Body of pancreas (tissue), 4 donors: ENCODE data around the gene SYPL1. TPM values are rescaled to one million over a fixed set of nuclear protein-coding genes. Genes with fewer than 3 reads are reported as not detected.

Experiments used
- ATAC-seq: fragments of 150-250 bp; one replicate; pipeline ENCODE4 v1.9.1; 2016
- DNase-seq, 4 donors: peaks; one replicate each; pipeline ENCODE4 v3.0.0-alpha.2; 2019
- H3K27ac ChIP-seq, 4 donors: fragments of 200-600 bp; sonication (generic); 1 replicate in 3 of 4; 2 replicates in 1 of 4; pipeline versions ENCODE4 v1.5.1 to v1.6.1; 2016 to 2019; ENCODE audit warnings: mild to moderate bottlenecking in 1 of 4, mixed read lengths in 1 of 4, moderate library complexity in 1 of 4
- H3K27me3 ChIP-seq, 2 donors: fragments of 200-600 bp; sonication (generic); one replicate each; pipeline ENCODE4 v1.6.0; 2016; ENCODE audit warnings: mild to moderate bottlenecking in 1 of 2
- H3K36me3 ChIP-seq, 2 donors: fragments of 200-600 bp; sonication (generic); replicated peaks in 1 of 2; 2 replicates each; pipeline ENCODE4 v1.5.1; 2016; ENCODE audit warnings: low read depth in 2 of 2; ENCODE audit not compliant: insufficient read depth in 1 of 2
- H3K4me1 ChIP-seq: fragments of 200-600 bp; sonication (generic); one replicate; pipeline ENCODE4 v1.6.0; 2016
- H3K4me3 ChIP-seq, 2 donors: fragments of 200-600 bp; sonication (generic); 1 replicate in 1 of 2; 2 replicates in 1 of 2; pipeline ENCODE4 v1.5.1; 2016 to 2019
- H3K9me3 ChIP-seq, 3 donors: fragments of 200-600 bp; sonication (generic); 1 replicate in 2 of 3; 2 replicates in 1 of 3; pipeline ENCODE4 v1.5.1; 2016
- POLR2A ChIP-seq, 3 donors: fragments of 450-650 bp; IDR thresholded peaks; one replicate each; pipeline ENCODE4 v1.6.1; 2016; ENCODE audit warnings: antibody characterized with exemption in 3 of 3, mild to moderate bottlenecking in 2 of 3
- WGBS, 2 donors: methylation state at CpG; one replicate each; pipeline ENCODE4 v1.1.5; 2017; 5-methylcytosine and 5-hydroxymethylcytosine counted together
- intact Hi-C: fragments of 100-400 bp; cut with DNase I; formaldehyde crosslinking; loops from one replicate; pipeline ENCODE4 v1.15.1; 2023
- total RNA-seq, 2 donors: library from RNA; depleted of rRNA; stranded (reverse); fragments of >200 nt; gene quantifications; one replicate each; pipeline ENCODE4 v1.1.0, GENCODE V29; 2016
- TF ChIP-seq, protein P1 (sequence below), 7 experiments: fragments of 450-650 bp in 4 of 7; fragments of 200-600 bp in 3 of 7; sonication (generic) in 3 of 7; IDR thresholded peaks; one replicate each; pipeline ENCODE4 v1.5.1; 2016 to 2019; ENCODE audit warnings: antibody characterized with exemption in 7 of 7

SYPL1 gene
- total RNA-seq, 2 donors from 2014 or later, result 35.6 to 44.1 TPM

- Histone ChIP-seq H3K27ac (no peak overlapping the region), H3K27me3 (no peaks in the 10 kb centered on the region), H3K4me3 (no peak overlapping the region), H3K4me1 (peaks cover 42% of the 10 kb centered on the region), H3K36me3 (no peaks in the 10 kb centered on the region), H3K9me3 (no peaks in the 10 kb centered on the region)
- intact Hi-C loops, result no loop called here
- ATAC-seq (no peak), DNase-seq (no peak)
- WGBS, 2 donors, result 88 to 91% methylated on average over 9 of the region's 9 CpGs
- TF ChIP-seq POLR2A (IDR thresholded peaks at IDR 0.05), result no peak
- TF ChIP-seq, protein P1, sequence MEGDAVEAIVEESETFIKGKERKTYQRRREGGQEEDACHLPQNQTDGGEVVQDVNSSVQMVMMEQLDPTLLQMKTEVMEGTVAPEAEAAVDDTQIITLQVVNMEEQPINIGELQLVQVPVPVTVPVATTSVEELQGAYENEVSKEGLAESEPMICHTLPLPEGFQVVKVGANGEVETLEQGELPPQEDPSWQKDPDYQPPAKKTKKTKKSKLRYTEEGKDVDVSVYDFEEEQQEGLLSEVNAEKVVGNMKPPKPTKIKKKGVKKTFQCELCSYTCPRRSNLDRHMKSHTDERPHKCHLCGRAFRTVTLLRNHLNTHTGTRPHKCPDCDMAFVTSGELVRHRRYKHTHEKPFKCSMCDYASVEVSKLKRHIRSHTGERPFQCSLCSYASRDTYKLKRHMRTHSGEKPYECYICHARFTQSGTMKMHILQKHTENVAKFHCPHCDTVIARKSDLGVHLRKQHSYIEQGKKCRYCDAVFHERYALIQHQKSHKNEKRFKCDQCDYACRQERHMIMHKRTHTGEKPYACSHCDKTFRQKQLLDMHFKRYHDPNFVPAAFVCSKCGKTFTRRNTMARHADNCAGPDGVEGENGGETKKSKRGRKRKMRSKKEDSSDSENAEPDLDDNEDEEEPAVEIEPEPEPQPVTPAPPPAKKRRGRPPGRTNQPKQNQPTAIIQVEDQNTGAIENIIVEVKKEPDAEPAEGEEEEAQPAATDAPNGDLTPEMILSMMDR (IDR thresholded peaks at IDR 0.05), result no peak
These were observed 50.7 kb downstream of the SYPL1 start for GRCh38 chr7:106061301-106061979.

DNA sequence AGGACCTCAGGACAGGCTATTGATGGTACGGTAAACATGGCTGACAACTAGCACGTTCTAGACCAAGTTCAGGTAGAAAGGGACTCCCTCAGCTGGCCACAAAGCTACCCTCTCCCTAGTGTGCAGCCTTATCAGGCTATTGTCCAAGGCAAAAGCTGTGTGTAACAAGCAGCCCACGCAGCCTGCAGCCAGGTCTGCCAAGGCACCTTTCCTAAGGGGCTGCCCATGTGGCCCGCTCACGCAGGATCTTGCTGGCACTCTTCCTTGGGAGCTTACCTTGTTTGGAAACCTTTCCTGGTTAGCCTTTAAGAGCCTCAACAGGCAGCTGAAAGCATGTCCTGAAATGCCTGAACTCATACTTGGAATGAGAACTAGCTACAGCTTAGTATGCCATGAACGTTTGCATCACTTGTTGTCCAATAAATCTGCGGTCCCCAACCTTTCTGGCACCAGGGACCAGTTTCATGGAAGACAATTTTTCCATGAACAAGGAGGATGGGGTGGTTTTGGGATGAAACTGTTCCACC lies 51.7 kb downstream of the SYPL1 start:
- no peak for ATAC-seq
- intact Hi-C loops, result no loop called here
- Histone ChIP-seq H3K4me1 (peaks cover 35% of the 10 kb centered on the region), H3K27ac (no peak overlapping the region), H3K27me3 (no peaks in the 10 kb centered on the region), H3K4me3 (no peak overlapping the region), H3K36me3 (no peaks in the 10 kb centered on the region), H3K9me3 (no peaks in the 10 kb centered on the region)
- no peak for DNase-seq
- TF ChIP-seq, protein P1 (IDR thresholded peaks at IDR 0.05), result no peak
- TF ChIP-seq POLR2A (IDR thresholded peaks at IDR 0.05), result no peak
- 77 to 86% methylated on average over 7 of the region's 7 CpGs for WGBS, 2 donors

DNA sequence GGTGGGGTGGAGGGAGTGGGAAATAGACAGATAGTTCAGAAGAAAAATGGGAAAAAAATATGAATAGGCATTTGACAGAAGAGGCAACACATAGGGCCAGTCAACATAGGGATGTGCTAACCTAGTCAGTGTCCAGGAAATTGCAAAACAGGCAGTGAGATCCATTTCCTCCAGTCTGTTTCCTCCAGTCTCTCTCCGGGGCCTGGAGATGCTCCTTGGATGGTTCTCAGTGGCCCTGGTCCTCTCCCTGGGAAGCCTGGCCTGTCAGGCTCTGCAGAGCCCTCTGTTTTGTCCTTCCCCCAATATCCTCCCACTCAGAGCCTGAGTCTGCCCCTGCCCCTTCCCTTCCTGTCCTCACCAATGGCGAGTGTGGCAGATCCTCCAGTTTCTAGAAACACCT lies 52.6 kb downstream of the SYPL1 start:
- Histone ChIP-seq H3K4me3 (no peak overlapping the region), H3K27ac (no peak overlapping the region), H3K9me3 (no peaks in the 10 kb centered on the region), H3K4me1 (peaks cover 26% of the 10 kb centered on the region), H3K27me3 (no peaks in the 10 kb centered on the region), H3K36me3 (no peaks in the 10 kb centered on the region)
- intact Hi-C loops, result loop anchor here (5.0 kb wide), 1 partner anchor 93 kb away; no protein-coding TSS in a partner anchor
- TF ChIP-seq, protein P1 (IDR thresholded peaks at IDR 0.05), result no peak
- no peak for TF ChIP-seq POLR2A (IDR thresholded peaks at IDR 0.05)
- 73 to 100% methylated on average over 2 of the region's 2 CpGs for WGBS, 2 donors
- ATAC-seq (no peak), DNase-seq (no peak)

DNA sequence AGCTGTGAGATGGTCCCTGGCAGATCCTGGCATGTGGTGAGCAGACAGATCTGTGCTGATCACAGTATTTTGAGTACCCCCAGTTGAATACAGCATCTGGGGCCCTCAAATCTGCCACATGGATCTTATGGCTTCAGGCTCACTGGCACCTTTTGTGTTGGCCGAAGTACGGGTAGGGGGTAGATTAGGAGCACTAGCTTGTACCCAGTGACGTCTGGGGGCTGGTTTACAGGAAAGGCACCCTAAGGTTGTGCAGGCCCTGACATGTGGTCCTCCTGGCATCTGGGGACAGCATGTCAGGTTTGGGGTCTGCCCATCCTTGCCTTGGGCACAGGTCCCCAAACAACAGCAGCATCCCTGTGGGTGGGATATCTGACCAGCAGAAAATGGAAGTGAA lies 53.2 kb downstream of the SYPL1 start:
- DNase-seq (no peak), ATAC-seq (no peak)
- Histone ChIP-seq H3K4me3 (no peak overlapping the region), H3K27me3 (no peaks in the 10 kb centered on the region), H3K9me3 (no peaks in the 10 kb centered on the region), H3K4me1 (peaks cover 22% of the 10 kb centered on the region), H3K27ac (peak overlapping the region in 2 of 4 donors; percentile 37 to 52), H3K36me3 (no peaks in the 10 kb centered on the region)
- WGBS, 2 donors, result 75 to 83% methylated on average over 3 of the region's 3 CpGs
- TF ChIP-seq, protein P1 (IDR thresholded peaks at IDR 0.05), result no peak
- no peak for TF ChIP-seq POLR2A (IDR thresholded peaks at IDR 0.05)
- intact Hi-C loops, result loop anchor here (5.0 kb wide), 1 partner anchor 93 kb away; no protein-coding TSS in a partner anchor
